Measurements from ENCODE around the gene OR2T2.
"Not testable (repeated sequence)": the region's sequence is repeated elsewhere in the genome, so short reads cannot be mapped to it uniquely, and the experiment has no call there.

DNA sequence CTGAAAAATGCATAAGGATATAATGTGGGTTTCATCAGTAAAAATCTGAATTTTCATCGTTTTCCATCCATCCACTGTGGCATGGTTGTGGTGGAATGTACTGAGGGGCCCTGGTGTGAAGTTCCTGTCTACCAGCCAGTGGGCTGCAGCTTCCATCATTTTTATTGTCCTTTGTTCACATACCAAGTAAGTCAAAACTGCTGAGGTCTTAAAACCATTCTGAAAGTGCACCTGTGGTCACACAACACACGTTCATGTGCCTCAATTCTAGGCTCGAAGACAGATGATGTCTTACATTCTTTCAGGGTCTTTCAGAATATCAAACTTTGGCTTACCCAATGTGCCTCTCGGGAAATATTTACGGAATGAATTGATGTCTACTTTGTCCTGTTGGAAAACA lies 6.2 kb upstream of the OR2T2 start:
- TF ChIP-seq CTCF, POLR2A (IDR thresholded peaks at IDR 0.05): not testable (repeated sequence)

Measured in lower leg skin (tissue), 3 donors.